ENCODE data around the gene LIPE.

LIPE gene

GRCh38 chr19:42420055-42420544, 7.1 kb downstream of the LIPE start:
- Histone ChIP-seq H3K27ac (ENCODE audit: low read length) (no peak overlapping the region), H2AFZ (ENCODE audit: low read depth, low read length) (no peak overlapping the region), H3K36me3 (ENCODE audit: insufficient read depth, low read length) (no peaks in the 10 kb centered on the region), H3K79me2 (ENCODE audit: insufficient read depth, low read length) (no peaks in the 10 kb centered on the region), H4K20me1 (ENCODE audit: insufficient read depth, low read length) (peaks cover 14% of the 10 kb centered on the region), H3K9ac (ENCODE audit: low read depth, low read length) (no peak overlapping the region), H3K9me3 (ENCODE audit: insufficient read depth, low read length, severe bottlenecking) (no peaks in the 10 kb centered on the region), H3K4me2 (ENCODE audit: insufficient read depth, low read length) (no peak overlapping the region), H3K4me1 (ENCODE audit: insufficient read depth, low read length) (peaks cover 24% of the 10 kb centered on the region), H3K27me3 (ENCODE audit: insufficient read depth, low read length, poor library complexity) (no peaks in the 10 kb centered on the region), H3K4me3 (ENCODE audit: low read depth in 1 of 2, low read length in 2 of 2) (no peak overlapping the region)
- ATAC-seq (ENCODE audit: insufficient read depth, low read depth) (peak; percentile 42), DNase-seq (peak; percentile 62)
- TF ChIP-seq EZH2 (IDR thresholded peaks at IDR 0.05; ENCODE audit: borderline replicate concordance, low read depth, low read length, severe bottlenecking) (no peak), CTCF (IDR thresholded peaks at IDR 0.05; ENCODE audit: borderline replicate concordance, extremely low read depth, low read length, poor library complexity, severe bottlenecking) (peak; percentile 72)

DNA sequence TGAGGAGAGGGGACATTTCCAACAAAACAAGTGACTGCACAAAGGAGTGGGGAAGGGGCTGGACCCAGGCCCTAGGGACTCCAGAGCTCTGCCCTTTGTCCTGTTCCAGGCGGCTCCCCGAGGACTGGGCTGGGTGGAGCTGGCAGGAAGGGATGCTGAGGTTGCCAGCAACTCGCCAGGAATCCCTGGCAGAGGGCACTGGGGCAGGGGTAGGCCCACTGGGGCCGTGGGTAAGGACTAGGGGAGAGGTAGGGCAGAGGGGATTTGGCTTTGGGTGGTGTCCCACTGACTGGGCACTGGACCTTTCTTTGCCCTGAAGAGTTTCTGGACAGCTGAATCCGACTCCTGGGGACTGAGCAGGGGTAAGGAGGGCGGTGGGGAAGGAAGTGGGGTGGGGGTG, 7.9 kb downstream of the LIPE start:
- Histone ChIP-seq H3K27me3 (ENCODE audit: insufficient read depth, low read length, poor library complexity) (no peaks in the 10 kb centered on the region), H3K27ac (ENCODE audit: low read length) (no peak overlapping the region), H3K4me2 (ENCODE audit: insufficient read depth, low read length) (no peak overlapping the region), H3K9ac (ENCODE audit: low read depth, low read length) (no peak overlapping the region), H3K36me3 (ENCODE audit: insufficient read depth, low read length) (no peaks in the 10 kb centered on the region), H3K4me3 (ENCODE audit: low read depth in 1 of 2, low read length in 2 of 2) (no peak overlapping the region), H4K20me1 (ENCODE audit: insufficient read depth, low read length) (peaks cover 14% of the 10 kb centered on the region), H2AFZ (ENCODE audit: low read depth, low read length) (no peak overlapping the region), H3K4me1 (ENCODE audit: insufficient read depth, low read length) (peaks cover 23% of the 10 kb centered on the region), H3K79me2 (ENCODE audit: insufficient read depth, low read length) (no peaks in the 10 kb centered on the region), H3K9me3 (ENCODE audit: insufficient read depth, low read length, severe bottlenecking) (no peaks in the 10 kb centered on the region)
- no peak for DNase-seq
- TF ChIP-seq CTCF (IDR thresholded peaks at IDR 0.05; ENCODE audit: borderline replicate concordance, extremely low read depth, low read length, poor library complexity, severe bottlenecking) (no peak), EZH2 (IDR thresholded peaks at IDR 0.05; ENCODE audit: borderline replicate concordance, low read depth, low read length, severe bottlenecking) (no peak)
- ATAC-seq (ENCODE audit: insufficient read depth, low read depth), result no peak

- DNase-seq, result no peak
- Histone ChIP-seq H3K4me2 (ENCODE audit: insufficient read depth, low read length) (no peak overlapping the region), H3K4me3 (ENCODE audit: low read depth in 1 of 2, low read length in 2 of 2) (no peak overlapping the region), H3K79me2 (ENCODE audit: insufficient read depth, low read length) (no peaks in the 10 kb centered on the region), H3K36me3 (ENCODE audit: insufficient read depth, low read length) (peaks cover 13% of the 10 kb centered on the region), H2AFZ (ENCODE audit: low read depth, low read length) (no peak overlapping the region), H3K4me1 (ENCODE audit: insufficient read depth, low read length) (no peaks in the 10 kb centered on the region), H3K9ac (ENCODE audit: low read depth, low read length) (no peak overlapping the region), H3K27ac (ENCODE audit: low read length) (no peak overlapping the region), H3K9me3 (ENCODE audit: insufficient read depth, low read length, severe bottlenecking) (no peaks in the 10 kb centered on the region), H4K20me1 (ENCODE audit: insufficient read depth, low read length) (peaks cover 24% of the 10 kb centered on the region), H3K27me3 (ENCODE audit: insufficient read depth, low read length, poor library complexity) (no peaks in the 10 kb centered on the region)
- TF ChIP-seq EZH2 (IDR thresholded peaks at IDR 0.05; ENCODE audit: borderline replicate concordance, low read depth, low read length, severe bottlenecking), result no peak
- TF ChIP-seq CTCF (IDR thresholded peaks at IDR 0.05; ENCODE audit: borderline replicate concordance, extremely low read depth, low read length, poor library complexity, severe bottlenecking), result no peak
- no peak for ATAC-seq (ENCODE audit: insufficient read depth, low read depth)
Measured at GRCh38 chr19:42412661-42413076, 14.5 kb downstream of the LIPE start.

DNA sequence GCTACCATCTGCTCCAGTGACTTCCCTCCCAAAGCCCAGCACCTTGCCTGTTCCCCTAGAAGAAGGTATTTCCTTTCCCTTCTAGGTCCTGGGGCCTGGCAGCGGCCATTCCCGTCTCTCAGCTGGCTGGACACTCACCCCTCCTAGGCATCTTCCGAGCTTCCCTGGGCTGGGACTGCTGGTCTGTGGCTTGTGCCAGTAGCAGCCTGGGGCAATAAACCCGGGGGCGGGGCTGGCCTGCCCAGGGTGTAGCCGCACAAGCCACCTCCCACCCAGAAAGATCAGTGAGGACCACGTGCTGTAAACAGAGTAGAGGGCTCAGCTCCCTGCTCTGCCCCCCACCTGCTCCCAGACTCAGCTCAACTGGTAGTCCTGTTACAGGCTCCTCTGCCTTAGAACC, 15.0 kb downstream of the LIPE start:
- Histone ChIP-seq H3K4me3 (ENCODE audit: low read depth in 1 of 2, low read length in 2 of 2) (no peak overlapping the region), H3K4me2 (ENCODE audit: insufficient read depth, low read length) (no peak overlapping the region), H2AFZ (ENCODE audit: low read depth, low read length) (no peak overlapping the region), H3K79me2 (ENCODE audit: insufficient read depth, low read length) (no peaks in the 10 kb centered on the region), H3K4me1 (ENCODE audit: insufficient read depth, low read length) (no peaks in the 10 kb centered on the region), H3K36me3 (ENCODE audit: insufficient read depth, low read length) (peaks cover 17% of the 10 kb centered on the region), H3K27ac (ENCODE audit: low read length) (no peak overlapping the region), H3K9ac (ENCODE audit: low read depth, low read length) (no peak overlapping the region), H3K9me3 (ENCODE audit: insufficient read depth, low read length, severe bottlenecking) (no peaks in the 10 kb centered on the region), H4K20me1 (ENCODE audit: insufficient read depth, low read length) (peaks cover 29% of the 10 kb centered on the region), H3K27me3 (ENCODE audit: insufficient read depth, low read length, poor library complexity) (no peaks in the 10 kb centered on the region)
- TF ChIP-seq CTCF (IDR thresholded peaks at IDR 0.05; ENCODE audit: borderline replicate concordance, extremely low read depth, low read length, poor library complexity, severe bottlenecking) (no peak), EZH2 (IDR thresholded peaks at IDR 0.05; ENCODE audit: borderline replicate concordance, low read depth, low read length, severe bottlenecking) (no peak)
- no peak; the same call in 2 of the 3 replicates for ATAC-seq (ENCODE audit: insufficient read depth, low read depth)
- no peak for DNase-seq

Data from DND-41 (cell line).